ENCODE measurements around the gene PCBP3.

- no peak for TF ChIP-seq CTCF (IDR thresholded peaks at IDR 0.05; ENCODE audit: low read depth, low read length, missing input control)
- TF ChIP-seq RAD21 (IDR thresholded peaks at IDR 0.05): no peak
Measured at GRCh38 chr21:45845063-45845769, 201.7 kb downstream of the PCBP3 start.
